HG03135 (cell line): ENCODE measurements around the gene GPR17.

Experiments
- ATAC-seq: cut with Tn5 transposase; IDR thresholded peaks from one replicate; pipeline ENCODE4 v1.9.1; 2021; ENCODE audit warnings: mild to moderate bottlenecking, moderate library complexity; ENCODE audit not compliant: unreplicated experiment

The GPR17 gene

DNA sequence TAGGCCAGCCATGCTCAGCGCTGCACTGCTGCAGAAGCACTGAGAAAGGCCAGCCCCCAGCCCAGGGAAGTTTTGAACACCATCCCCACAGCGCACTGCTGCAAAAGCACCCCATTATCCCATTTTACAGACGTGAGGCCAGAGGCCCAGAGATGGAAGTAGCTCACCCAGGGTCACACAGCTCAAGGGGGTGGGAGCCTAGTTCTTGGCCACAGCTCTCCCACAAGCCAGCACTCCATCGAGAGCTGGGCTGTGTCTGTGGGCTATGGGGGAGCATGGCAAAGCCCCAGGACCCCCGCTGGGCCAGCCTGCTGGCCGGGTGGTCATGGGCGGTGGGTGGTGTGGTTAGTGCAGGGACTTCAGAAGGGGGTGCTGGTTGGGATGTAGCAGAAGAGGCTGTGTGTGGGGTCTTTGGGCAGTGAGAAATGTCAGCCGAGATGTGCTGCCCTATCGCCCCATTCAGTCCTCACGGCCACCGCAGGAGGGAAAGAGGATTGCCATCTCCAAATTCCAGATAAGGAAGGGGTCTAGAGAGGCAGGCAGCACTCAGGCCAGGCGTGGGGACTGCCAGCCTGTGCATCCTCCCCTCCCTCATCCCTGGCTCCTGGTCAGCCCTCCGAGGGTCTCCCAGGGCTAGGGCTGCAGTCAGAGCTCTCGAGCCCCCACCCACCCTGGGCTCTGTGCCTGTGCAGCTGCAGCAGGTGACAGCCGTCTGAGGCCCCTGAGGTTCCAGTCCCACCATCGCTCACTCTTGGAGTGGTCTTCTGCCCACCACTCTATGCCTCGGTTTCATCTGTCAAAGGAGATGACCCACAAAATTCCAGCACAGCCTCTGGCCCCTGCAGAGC lies 17.0 kb upstream of the GPR17 start:
- no peak for ATAC-seq

DNA sequence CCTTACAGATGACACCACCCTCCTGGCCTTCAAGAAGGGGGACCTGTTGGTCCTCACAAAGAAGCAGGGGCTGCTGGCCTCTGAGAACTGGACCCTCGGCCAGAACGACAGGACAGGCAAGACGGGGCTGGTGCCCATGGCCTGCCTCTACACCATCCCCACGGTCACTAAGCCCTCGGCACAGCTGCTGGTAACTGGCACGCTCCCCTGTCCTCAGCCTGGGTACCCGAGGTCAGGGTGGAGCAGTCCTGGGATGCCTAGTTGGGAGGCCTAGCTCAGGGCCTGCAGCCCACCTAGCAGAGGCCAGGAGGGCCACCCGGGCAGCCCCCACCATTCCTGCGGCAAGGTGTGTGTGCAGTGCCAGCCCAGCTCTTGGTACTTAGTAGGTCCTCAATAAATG lies 16.3 kb upstream of the GPR17 start:
- no peak for ATAC-seq

DNA sequence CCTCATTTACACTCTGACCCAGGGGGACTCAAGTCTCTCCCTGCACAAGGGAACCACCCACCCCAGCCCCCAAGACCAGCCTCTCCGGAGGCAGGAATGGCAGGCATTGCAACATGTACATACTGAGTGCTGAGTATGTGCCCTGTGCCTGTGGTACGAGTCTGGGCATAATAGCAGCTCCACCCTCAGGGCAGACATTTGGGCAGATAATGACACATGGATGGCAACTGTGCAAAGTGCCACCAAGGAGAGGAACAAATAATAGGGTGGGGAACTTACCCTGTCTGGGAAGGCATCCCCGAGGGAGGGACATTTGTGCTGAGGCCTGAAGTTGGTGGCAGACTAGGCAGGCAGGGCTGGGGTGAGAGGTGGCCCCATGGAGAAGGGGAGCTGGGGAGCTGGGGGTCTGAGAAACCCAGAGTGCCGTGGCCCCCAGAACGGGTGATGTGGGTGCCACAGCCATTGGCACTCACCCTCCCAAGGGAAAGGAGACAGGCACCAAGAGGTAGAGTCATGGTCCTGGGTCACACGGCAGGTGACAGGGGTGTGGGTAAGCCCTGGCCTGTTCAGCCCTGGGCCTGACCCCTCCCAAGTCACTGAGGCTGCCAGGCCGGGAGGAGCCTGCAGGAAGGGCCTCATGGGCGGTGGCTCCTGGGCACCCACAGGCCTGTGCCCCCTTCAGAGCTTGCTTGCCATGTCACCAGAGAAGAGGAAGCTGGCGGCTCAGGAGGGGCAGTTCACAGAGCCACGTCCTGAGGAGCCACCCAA lies 15.7 kb upstream of the GPR17 start:
- ATAC-seq, result no peak

DNA sequence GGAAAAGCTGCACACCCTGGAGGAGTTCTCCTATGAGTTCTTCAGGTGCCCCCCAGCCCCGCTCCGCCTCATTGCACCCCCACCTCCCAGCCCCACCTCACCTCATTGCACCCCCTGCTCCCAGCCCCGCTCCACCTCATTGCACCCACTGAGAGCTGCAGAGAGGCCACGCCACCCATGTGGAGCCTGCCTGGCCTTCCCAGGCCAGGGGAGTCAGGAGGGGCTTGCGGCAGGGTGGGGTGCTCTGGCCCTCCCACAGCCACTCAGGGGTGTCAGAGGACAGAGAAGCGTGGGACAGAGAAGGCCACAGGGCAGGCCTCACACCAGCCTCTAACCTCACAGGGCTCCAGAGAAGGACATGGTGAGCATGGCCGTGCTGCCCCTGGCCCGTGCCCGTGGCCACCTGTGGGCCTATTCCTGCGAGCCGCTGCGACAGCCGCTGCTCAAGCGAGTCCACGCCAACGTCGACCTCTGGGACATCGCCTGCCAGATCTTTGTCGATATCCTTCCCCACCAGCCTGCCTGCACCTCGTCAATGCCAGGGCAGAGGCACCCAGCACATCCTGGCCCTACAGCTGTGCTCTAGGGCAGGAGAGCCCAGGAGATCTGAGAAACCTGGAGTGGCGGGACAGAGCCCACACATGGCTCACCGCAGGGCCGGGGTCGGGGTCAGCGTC lies 15.0 kb upstream of the GPR17 start:
- no peak for ATAC-seq

DNA sequence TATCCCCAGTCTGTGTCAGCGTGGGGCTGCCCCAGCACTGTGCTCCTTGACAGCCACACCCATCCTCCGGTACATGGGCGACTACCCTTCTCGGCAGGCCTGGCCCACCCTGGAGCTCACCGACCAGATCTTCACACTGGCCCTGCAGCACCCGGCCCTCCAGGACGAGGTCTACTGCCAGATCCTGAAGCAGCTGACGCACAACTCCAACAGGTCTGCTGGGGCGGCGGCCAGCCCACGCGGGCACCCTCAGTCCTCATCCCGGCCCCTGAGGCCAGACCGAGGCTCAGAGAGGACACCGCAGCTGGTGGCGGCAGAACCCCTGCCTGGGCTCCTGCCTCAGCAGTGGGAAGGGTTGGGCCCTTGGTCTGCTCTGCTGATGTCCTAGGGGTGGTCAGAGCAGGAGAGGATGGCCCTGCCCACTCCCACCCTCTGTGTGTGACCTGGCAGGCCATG lies 14.4 kb upstream of the GPR17 start:
- ATAC-seq, result no peak

DNA sequence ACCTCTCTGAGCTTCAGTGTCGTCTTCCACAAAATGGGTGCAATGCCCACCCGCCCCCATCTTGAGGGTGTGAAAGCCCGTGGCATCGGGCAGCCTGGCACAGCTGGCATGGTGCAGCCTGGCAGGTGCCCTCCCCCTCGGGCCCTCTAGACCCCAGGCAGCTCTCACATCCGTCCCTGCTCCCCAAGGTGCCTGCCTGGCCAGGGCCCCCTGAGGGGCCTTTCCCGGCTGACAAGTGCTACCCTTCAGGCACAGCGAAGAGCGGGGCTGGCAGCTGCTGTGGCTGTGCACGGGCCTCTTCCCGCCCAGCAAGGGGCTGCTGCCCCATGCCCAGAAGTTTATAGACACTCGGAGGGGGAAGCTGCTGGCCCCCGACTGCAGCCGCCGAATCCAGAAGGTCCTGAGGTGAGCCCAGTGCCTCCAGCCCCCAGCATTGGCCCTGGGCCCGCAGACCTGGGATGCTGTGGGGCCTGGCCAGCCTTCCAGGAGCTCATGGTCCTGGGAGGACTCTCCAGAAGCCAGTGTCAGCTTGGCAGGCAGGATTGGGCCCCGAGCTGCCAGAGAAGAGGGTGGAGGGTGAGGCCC lies 13.9 kb upstream of the GPR17 start:
- no peak for ATAC-seq

DNA sequence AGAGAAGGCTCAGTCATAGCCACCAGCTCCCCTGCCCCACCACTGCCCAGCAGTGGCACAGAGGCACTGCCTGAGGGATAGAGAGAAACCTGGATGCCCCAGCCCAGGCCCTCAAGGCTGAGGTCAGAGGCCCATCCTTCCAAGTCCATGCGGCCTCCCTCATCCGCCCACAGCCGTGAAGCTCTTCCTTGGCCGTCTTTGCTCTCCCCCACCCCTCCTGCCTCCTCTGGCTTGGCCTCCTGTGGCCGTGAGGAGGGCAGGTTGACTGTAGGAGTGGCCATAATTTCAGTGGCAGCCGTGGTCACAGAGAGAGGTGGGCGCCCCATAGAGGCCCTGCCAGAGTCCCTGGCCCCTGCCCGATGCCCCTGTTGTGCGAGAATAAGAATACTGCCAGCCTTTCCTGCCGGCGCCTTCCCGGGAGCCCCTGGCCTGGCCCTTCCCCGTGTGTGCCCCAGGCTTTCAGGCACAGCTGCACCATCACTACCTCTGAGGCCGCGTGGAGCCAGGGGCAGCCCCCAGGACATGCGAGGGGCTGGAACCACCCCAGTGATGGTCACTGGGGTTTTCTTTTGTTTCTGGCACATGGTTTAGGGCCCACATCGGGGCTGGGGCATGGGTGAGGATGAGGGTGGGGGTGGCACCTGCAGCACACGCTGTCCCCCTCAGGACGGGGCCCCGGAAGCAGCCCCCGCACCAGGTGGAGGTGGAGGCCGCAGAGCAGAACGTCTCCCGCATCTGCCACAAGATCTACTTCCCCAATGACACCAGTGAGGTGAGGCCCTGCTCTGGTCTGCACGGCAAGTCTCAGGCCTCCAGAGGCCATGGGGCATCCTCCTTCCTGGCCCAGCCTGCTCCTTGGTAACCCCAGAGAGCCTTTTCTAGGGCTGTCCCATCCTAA lies 13.1 kb upstream of the GPR17 start:
- ATAC-seq, result peak; percentile 57

DNA sequence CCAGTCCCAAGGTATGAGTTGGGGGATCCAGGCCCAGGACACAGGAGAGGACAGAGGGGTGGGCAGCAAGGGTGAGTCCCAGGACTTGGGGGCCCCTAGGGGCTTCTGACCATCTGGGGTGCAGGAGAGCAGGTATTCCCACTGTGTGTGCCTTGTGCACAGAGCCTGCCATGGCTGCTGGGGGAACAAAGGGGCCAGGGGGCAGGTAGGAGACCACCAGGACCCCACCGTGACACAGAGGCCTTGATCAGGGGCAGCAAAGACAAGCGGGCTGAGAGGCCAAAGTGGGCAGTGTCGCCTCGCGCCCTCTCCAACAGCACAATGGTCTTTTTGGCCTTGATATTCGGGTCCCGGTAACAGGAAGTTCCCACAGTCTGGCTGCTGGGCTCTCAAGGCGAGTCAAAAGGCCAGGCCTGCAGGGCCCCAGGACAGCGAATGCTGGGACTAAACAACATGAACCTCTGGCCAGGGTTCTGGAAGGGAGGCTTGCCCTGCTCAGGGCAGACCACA lies 12.3 kb upstream of the GPR17 start:
- no peak for ATAC-seq

DNA sequence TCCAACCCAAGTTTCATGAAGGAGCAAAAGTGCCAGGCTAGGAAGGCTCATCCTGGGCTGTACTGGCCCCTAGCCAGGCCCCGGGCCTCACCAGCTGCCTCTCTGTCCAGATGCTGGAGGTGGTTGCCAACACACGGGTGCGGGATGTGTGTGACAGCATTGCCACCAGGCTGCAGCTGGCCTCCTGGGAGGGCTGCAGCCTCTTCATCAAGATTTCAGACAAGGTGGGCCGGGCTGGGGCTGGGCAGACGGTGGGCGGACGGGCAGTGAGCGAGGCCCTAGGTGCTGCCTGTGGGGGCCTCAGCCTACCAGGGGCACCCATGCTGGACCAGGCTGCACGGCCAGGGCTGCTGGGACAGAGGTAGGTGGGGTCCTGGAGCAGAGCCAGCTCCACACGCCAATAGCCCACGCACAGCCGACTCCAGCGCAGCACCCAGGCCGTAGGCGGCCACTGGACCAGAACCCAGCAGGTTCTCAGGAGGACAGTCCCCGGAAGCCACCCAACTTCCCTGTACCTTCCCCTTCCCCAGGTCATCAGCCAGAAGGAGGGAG lies 11.8 kb upstream of the GPR17 start:
- ATAC-seq, result no peak

DNA sequence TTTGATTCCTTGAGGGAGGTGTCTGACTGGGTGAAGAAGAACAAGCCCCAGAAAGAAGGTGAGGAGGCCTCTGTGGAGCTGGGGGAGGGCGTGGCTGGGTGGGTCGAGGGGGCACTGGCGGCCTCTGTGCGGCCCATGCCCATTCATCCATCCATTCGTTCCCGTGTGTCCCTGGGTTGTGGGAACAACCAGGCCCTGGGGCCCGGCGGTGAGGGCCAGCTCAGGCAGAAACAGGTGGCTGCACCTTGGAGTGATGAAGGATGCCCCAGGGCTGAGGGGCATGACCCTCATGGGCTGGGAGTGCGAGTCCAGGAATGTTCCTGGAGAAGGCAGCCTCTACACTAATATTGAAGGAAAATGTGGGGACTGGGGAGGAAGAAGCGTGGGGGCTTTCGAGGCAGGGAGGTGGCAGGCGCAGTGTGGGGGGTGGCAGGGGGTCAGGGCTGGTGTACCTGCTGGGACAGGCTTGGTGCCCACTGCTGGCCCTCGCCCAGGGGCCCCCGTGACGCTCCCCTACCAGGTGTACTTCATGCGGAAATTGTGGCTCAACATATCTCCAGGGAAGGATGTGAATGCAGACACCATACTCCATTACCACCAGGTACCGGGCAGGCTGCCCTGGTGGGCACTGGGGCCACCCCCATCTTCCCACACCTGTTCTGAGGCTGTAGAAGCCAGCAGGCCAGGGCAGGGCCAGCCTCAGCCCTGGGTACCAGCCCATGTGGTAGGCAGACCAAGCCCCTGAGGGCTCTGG lies 11.2 kb upstream of the GPR17 start:
- ATAC-seq, result no peak

DNA sequence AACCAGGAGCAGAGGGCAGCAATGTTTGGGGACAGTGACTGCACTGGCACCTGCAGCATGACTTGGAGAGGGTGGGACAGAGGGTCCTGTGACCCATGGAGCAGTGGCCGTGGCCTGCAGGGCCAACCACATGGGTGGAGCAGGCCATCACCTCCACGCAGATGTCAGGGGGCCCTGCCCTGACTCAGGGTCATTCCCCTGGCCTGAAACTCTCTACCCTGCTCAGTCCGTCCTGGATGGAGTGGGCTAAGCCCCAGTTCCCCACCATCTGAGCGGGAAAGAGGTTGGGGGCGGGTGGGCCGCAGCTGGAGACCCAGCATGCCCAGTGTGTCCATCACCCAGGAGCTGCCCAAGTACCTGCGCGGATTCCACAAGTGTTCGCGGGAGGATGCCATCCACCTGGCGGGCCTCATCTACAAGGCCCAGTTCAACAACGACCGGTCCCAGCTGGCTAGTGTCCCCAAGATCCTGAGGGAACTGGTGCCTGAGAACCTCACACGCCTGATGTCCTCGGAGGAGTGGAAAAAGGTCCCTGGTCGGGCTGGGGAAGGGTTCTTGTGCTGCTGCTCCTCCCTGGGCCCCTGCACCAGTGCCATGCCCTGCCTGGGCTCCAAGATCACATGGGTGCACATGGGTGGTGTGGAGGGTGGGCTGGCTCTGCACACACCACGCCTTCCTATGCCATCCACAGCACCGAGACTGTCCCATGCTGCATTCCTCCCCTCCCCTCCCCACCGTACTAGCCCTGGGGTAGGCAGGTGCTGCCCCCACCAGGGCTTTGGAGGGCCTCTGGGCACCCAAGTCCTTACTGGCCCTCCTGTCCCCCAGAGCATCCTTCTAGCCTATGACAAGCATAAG lies 10.3 kb upstream of the GPR17 start:
- no peak for ATAC-seq

DNA sequence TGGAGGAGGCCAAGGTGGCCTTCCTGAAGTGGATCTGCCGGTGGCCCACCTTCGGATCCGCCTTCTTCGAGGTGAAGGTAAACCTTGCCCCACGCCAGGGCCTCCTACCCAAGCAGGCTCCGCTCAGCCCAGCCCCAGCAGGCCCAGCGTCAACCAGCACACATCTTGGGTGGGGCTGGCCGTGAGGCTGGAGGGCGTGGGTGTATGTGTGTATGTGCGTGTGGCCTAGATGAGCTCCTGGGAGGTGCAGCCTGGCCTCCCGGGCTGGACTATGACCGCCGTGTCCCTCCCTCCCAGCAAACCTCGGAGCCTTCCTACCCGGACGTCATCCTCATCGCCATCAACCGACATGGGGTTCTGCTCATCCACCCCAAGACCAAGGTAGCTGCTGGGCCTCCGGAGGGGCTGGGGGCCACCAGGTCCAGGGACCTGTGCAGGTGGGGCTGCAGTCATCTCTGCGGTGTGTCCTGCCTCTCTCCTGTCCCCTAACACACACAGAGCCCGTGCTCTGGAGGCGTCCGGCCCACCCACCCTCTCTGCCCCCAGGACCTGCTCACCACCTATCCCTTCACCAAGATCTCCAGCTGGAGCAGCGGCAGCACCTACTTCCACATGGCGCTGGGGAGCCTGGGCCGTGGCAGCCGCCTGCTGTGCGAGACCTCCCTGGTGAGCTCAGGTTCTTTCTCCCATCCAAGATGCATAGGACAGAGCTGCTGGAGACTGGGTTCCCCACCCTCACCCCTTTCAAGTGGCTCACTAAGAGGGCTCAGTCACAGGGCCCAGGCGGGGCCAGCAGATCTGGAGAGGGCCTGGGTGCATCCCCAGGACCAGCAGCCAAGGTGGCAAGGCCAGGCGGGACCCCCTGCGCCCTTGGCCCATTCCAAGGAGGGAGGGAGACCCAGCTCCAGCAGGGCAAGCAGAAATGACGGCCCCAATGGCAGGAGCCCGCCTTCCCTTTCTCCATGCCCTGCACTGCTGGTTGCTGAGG lies 9.4 kb upstream of the GPR17 start:
- no peak for ATAC-seq

DNA sequence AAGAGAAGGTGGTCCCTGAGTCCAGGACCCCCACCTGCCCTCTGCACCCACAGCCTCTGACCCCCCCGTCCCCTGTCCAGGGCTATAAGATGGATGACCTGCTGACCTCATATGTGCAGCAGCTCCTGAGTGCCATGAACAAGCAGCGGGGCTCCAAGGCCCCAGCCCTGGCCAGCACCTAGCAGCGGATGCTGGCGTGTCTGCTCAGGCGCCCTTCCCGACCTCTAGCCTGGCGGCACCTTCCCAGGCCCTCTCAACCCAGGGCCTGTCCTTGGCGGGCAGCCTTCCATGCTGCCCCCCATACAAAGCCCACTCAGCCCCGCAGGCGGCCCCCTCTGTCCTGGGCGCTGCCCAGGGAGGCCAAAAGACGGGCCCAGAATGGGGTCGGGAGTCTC lies 8.7 kb upstream of the GPR17 start:
- ATAC-seq, result no peak

DNA sequence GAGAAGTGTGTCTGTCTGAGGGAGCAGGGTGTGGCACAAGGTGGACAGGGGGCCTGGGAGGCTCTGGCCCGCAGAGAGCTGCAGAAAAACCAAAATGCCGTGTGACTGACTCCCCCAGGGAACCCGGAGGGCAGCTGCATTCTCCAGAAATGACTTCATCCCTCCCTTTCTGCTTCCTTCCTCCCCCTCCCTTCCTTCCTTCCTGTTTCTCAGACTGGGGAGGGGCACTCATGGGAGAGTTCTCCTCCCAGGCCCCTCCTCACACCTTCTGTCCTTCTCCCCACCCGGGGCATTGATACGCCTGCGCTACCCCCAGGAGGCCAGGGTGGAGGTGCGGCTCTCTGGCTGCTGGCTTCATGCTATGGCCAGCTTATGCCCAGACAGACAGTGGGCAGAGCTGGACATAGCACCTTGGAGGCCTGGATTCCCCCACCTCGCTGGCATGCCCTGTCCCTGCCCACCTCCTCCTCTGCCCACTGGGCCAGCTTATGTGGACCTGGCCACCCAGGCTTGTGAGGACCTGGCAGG lies 8.2 kb upstream of the GPR17 start:
- ATAC-seq, result no peak

DNA sequence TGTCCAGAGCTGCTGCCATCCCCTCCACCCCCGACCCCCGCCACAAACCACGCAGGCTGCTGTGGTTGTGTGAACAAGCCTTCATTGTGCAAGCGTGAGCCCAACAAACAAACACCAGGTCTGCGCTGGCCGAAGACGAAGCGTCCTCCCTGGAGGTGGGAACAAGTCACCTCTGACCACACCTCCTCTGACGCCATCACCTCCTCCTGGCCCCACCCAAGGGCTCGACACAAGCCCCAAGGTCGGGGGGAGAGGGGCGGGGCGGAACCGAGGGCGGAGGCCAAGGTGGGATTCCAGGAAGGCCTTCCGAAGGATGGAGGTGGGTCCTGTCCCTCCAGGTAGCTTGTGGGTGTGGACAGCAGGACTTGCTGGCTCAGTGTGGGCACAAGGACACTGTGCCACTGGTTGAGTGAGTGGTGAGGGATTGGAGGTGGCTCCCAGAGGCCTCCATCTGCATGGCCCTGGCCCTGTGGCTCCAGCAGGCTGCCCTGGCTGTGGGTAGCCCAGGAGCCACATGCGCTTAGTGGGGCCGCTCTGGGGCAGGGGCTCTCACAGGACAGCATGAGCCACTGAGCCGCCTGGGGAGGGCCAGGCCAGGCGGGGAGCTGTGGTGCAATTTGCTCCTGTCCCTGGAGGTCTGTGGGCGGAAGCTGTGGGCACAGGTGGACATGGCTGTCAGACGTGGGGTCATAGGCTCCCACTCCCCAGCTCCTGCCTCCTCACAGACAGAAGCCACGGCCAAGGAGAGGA lies 7.4 kb upstream of the GPR17 start:
- no peak for ATAC-seq

DNA sequence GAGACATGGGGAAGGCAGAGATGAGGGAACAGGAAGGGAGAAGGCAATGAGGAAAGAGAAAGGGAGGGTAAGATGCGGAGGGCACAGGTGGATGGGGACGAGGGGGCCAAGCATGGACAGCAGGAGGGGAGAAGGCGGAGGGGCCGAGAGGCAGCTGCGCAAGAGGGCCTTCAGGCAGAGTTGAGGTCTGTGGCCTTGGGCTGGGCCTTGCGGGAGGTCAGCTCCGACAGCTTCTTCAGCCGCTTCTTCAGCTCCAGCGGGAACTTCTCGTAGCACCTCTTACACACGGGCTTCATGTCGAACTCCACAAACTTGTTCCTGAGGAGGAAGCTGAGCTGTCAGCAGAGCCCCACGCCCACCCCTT lies 6.9 kb upstream of the GPR17 start:
- ATAC-seq, result no peak
